Neural progenitor cell (in vitro differentiated cells): Measurements from ENCODE around the gene VSIG2.

Source experiments
- EZH2 ChIP-seq: fragments of 200-600 bp; sonication (generic); IDR thresholded peaks from 2 replicates; pipeline ENCODE4 v1.6.1; 2017; ENCODE audit warnings: antibody characterized with exemption, mild to moderate bottlenecking, moderate library complexity
- EZH2phosphoT487 ChIP-seq: fragments of 200-600 bp; sonication (generic); IDR thresholded peaks from 2 replicates; pipeline ENCODE4 v1.6.1; 2017; ENCODE audit warnings: antibody characterized with exemption
- TF ChIP-seq, protein P1 (sequence below): fragments of 200-600 bp; sonication (generic); IDR thresholded peaks from 2 replicates; pipeline ENCODE4 v1.5.1; 2017; ENCODE audit warnings: antibody characterized with exemption, mild to moderate bottlenecking

DNA sequence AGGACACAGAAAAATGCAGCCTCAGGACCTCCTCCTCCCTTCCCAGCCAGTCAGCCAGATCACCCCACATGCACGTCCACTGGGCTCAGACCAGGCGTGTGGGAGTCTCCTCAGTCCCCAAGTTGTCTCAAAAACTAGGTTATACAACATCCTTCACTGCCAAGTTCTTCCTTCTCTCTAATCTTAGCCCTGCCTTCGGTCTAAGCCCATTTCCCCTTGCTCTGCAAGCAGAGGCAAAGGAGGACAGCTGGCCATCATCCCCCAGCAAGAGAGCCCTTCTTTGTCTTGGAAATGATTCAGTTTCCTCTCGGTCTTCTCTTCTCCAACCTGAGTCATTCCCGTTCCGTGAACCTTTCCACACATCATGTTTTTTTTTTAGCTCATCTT is 26.3 kb downstream of the VSIG2 start:
- TF ChIP-seq, protein P1, sequence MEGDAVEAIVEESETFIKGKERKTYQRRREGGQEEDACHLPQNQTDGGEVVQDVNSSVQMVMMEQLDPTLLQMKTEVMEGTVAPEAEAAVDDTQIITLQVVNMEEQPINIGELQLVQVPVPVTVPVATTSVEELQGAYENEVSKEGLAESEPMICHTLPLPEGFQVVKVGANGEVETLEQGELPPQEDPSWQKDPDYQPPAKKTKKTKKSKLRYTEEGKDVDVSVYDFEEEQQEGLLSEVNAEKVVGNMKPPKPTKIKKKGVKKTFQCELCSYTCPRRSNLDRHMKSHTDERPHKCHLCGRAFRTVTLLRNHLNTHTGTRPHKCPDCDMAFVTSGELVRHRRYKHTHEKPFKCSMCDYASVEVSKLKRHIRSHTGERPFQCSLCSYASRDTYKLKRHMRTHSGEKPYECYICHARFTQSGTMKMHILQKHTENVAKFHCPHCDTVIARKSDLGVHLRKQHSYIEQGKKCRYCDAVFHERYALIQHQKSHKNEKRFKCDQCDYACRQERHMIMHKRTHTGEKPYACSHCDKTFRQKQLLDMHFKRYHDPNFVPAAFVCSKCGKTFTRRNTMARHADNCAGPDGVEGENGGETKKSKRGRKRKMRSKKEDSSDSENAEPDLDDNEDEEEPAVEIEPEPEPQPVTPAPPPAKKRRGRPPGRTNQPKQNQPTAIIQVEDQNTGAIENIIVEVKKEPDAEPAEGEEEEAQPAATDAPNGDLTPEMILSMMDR: no peak
- TF ChIP-seq EZH2: no peak
- no peak for TF ChIP-seq EZH2phosphoT487
